ENCODE measurements around the gene SCYGR7. TPM values are rescaled to one million over a fixed set of nuclear protein-coding genes. Genes with fewer than 3 reads are reported as not detected.

SCYGR7 gene
- total and polyA plus RNA-seq, 2 experiments from 2014 or later: not detected

GRCh38 chr2:227710986-227711385 lies 17.1 kb upstream of the SCYGR7 start (continued):
- TF ChIP-seq ZNF462 (CRISPR knock-in tag; IDR thresholded peaks at IDR 0.05) (no peak), JUNB (IDR thresholded peaks at IDR 0.05; ENCODE audit: unreplicated experiment) (no peak), REST (IDR thresholded peaks at IDR 0.05; ENCODE audit: unreplicated experiment) (no peak)

- no peak overlapping the region for H3K4me3 ChIP-seq
- H3K4me1 Mint-ChIP-seq: peaks cover 21% of the 10 kb centered on the region
- H3K9me3 Mint-ChIP-seq: peaks cover 10% of the 10 kb centered on the region; the same call in 2 of the 3 replicates
- ATAC-seq (no peak), DNase-seq (ENCODE audit: low spot score) (no peak)
- no peak overlapping the region for H3K4me3 Mint-ChIP-seq
- peaks cover 3% of the 10 kb centered on the region; the same call in 2 of the 3 replicates for H3K36me3 Mint-ChIP-seq (ENCODE audit: low read depth)
- no peaks in the 10 kb centered on the region for H3F3A ChIP-seq (replicated peaks; ENCODE audit: low read depth)
- no peak overlapping the region for H3K27ac ChIP-seq (ENCODE audit: low read depth)
- peaks cover 24% of the 10 kb centered on the region for H3K4me1 ChIP-seq (ENCODE audit: insufficient read depth)
- H3K9me2 ChIP-seq (ENCODE audit: insufficient read depth): no peaks in the 10 kb centered on the region
- no peak overlapping the region for H3K4me2 ChIP-seq
- no peak overlapping the region for H3K27ac Mint-ChIP-seq
- H3K79me2 ChIP-seq (replicated peaks; ENCODE audit: insufficient read depth): no peaks in the 10 kb centered on the region; the same call in 1 of the 2 replicates
- no peaks in the 10 kb centered on the region for H3K27me3 ChIP-seq (ENCODE audit: insufficient read depth)
- H2AFZ ChIP-seq: no peak overlapping the region
- no peaks in the 10 kb centered on the region for H3K36me3 ChIP-seq (ENCODE audit: insufficient read depth)
- no peaks in the 10 kb centered on the region for H4K20me1 ChIP-seq (replicated peaks; ENCODE audit: insufficient read depth)
- H3K27me3 Mint-ChIP-seq (ENCODE audit: insufficient read depth, low read depth, poor library complexity): peaks cover 2% of the 10 kb centered on the region
- TF ChIP-seq ZNF114 (CRISPR knock-in tag; IDR thresholded peaks at IDR 0.05) (no peak), ZNF331 (CRISPR knock-in tag; IDR thresholded peaks at IDR 0.05; ENCODE audit: low read depth) (no peak), REST (IDR thresholded peaks at IDR 0.05; ENCODE audit: unreplicated experiment) (no peak), EZH2phosphoT487 (IDR thresholded peaks at IDR 0.05; ENCODE audit: unreplicated experiment) (no peak)
These were observed 14.8 kb upstream of the SCYGR7 start for GRCh38 chr2:227713291-227713690.

Measured in GM23338 (cell line).